Measurements from ENCODE around the gene EPHA3.

The EPHA3 gene

DNA sequence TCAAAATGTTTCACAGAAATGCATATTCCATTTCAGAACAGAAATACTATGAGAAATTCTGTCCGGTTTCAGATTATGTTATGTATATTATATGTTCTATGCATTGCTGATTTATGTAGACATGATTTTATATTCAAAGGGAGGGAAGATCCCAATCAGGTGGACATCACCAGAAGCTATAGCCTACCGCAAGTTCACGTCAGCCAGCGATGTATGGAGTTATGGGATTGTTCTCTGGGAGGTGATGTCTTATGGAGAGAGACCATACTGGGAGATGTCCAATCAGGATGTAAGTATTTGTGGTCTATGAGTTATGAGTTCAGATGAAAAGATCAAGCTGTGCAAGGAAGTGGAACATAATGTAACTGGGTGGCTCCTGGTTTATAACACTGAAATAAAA is 341.7 kb downstream of the EPHA3 start:
- DNase-seq (ENCODE audit: low read depth), result no peak

DNA sequence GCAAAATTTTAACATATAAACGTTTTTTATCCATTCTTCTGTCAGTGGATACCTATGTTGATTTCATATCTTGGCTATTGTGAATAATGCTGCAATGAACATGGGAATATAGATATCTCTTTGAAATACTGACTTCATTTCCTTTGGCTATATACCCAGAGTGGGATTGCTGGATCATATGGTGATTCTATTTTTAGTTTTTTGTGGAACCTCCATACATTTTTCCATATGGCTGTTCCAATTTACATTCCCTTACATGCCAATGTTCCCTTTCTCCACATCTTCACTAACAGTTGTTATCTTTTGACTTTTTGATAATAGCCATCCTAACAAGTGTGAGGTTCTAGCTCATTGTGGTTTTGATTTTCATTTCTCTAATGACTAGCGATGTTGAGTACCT is 344.6 kb downstream of the EPHA3 start:
- no peak for DNase-seq (ENCODE audit: low read depth)

DNA sequence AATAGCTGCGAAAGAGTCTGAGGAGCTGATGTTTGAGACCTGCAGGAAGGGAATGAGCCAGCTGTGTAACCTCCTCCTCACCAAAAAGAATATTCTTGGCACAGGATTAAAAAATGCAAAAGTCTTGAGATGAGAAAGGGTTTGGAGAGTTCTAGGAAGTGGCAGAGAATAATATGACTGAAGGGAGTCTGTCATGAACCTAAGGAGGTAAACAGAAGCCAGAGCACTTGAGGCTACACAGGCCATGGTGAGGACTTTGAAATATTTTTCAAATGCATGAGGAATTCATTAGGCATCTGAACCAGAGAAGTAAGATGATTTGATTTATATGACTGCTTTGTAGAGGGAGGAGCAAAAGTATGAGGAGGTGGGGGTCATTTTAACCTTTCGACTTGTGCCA is 347.8 kb downstream of the EPHA3 start:
- DNase-seq (ENCODE audit: low read depth), result no peak

DNA sequence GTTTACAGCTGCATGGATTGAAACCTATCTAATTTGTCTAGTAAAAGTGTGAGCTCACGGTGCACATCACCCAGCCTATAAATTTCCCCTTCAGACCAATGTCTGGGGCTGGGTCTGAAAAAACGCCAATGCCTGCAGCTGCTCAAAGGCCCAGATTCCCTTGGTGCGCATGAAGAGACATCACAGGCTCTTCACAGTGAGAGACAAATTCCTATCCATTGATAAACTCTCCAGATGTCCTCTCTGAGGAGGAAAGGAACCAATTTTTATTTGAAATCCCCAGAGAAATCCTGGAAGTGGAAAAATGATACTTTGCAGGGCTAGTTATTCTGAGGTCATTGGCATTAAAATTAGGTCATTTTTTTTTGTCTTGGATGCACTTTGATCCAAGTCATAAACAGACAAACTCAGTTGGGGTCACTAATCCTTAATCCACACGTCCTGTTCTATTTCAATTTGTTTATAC is 360.5 kb downstream of the EPHA3 start:
- DNase-seq (ENCODE audit: low read depth), result no peak

DNA sequence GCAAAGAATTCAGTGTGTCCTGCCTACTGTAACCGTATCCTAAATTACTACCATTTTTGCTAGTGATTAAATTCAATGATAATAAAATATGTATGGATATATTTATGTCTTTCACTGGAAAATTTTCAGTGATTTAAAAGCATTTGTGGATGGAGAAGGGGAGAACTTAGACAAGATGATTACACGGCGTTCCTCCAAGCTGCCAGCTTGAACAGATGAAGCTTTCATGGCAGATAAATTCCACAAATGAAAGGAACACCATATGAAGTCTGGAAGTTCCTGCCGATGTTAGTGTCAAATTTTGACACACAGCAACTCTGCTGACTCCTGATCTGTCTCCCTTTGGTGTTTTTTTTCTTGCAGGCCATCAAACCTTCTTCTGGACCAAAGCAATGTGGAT is 364.7 kb downstream of the EPHA3 start:
- no peak for DNase-seq (ENCODE audit: low read depth)

DNA sequence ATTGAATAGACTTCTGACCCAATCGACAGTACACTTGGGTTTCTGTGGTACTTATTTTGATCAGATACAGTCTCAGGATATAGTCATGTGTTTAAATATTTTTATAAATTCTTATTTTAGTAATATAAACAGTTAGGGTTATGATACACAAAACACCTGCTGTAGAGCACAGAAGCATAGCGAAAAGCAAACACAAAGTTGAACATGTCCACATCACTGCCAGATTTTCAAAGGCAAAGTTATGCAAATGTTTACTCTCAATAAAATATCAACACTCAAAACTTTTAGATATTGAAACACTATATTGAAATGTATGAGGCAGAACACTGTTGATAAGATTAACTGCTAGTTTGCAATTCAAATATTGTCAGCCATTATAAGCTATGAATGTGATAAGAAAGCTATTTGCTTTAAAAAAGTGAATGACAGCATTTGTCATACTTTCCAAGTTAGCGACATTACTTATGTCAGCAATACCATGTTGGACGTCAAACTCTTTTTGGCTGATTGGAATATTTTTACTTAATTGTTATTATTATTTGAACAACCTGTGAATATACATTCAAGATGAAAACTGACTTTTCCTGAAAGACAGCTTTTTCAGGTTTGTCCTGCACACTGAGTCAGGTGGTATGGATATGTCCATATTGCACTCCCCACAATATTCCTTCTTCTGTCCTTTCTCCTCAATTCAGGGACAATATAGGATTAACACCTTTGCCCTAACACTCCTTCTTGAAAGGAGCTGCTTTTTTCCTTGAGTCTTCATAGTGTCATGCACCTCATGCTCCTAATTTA is 367.1 kb downstream of the EPHA3 start:
- no peak for DNase-seq (ENCODE audit: low read depth)

DNA sequence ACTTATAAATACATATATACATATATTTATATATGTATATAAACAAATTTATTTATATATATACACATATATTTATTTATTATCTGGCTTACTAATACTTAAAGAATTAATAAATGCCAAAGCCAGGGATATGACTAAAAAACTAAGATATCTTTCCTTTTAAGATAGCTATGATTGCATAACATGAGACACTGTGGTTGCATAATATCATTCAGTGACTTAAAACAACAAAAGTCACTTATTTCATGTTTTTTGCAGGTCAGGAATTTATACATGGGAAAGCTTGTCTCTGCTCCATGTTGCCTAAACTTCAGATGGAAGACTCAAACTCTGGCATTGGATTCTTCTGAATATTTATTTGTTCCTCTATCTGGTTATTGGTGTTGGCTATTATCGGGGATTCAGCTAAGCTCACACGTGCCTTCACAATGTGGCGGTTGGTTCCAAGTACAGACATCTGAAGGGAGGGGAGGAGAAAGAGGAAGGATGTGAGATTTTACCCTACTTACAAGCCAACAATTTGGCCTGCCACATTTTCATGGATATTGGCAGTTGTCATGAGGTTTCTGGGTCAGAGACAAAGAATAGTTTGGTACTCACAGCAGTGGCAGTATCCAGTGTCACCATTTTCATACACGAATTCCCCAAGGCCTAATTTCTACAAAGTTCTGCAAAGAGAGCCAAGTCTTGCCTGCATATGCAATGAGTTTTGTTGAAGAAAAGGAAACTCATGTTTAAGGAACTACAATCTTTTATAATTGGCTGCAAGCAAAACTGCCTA is 381.6 kb downstream of the EPHA3 start:
- no peak for DNase-seq (ENCODE audit: low read depth)

DNA sequence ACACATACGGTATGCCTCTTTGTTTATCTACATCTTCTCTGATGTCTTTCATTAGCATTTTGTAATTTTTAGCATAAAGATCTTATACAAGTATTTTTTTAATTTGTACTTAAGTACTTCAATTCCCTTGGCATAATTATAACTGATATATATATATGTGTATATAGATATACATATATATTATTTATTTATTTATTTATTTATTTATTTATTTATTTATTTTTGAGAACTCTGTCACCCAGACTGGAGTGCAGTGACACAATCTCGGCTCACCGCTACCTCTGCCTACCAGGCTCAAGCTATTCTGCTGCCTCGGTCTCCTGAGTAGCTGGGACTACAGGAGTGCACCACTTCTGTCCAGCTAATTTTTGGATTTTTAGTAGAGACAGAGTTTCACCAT is 382.7 kb downstream of the EPHA3 start:
- no peak for DNase-seq (ENCODE audit: low read depth)

DNA sequence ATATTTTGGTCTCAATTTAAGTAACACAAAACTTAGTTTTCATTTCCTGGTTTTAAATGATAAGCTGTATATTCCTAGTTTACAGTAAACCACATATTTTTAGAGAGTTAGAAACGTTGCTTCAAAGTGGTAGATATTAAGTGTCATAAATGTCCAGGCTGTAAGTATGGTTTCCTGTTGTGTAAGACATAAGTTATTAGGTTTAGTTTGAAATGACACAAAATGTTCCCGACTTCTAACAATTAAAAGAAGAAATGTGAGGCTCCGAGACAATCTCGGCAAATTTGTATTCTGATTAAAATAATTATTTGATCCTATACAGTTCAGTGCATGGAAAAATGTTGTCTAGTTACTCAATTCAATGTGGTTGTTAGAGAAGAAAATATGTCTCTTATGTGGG is 387.3 kb downstream of the EPHA3 start:
- DNase-seq (ENCODE audit: low read depth), result no peak

DNA sequence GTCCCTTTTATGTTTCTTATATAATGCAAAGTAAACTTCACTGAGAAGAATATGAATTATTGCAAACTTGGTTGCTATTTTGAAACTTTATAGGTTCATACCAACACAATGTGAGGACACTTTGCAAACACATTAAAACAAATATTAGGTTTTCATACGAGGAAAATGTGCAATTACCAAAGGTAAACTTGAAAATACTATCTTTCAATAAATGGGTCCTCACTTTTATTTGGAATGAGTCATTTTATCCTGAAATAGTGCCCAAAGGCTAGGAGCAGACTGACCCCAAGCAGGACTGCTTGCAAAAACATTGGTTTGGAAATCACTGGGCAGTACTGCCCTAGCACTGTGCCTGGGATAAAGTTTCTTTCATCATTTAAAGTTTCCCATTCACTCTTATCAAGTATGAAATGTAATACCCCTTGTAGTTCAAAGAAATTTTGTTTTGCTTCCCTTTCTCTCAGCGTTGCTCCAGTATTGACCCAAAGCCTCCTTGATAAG is 396.5 kb downstream of the EPHA3 start:
- no peak for DNase-seq (ENCODE audit: low read depth)

DNA sequence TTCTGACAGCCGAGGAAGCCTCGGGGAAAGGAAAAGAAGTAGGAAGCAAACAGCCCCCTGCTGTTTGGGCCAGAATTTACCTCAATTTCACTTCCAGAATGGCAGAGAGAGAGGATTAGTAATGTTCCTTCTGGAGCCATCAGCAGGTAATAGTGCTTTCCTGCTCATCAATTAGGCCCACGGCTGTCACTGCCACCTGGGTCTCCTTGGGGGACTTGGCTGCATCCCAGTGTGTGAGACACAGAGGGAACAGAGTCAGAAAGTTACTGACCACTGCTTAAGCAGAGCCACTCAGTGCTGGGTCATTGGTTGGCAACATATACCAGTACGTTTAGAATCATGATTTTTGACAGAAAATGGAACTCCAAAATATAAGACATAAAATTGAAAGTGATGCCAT is 397.0 kb downstream of the EPHA3 start:
- DNase-seq (ENCODE audit: low read depth), result no peak

DNA sequence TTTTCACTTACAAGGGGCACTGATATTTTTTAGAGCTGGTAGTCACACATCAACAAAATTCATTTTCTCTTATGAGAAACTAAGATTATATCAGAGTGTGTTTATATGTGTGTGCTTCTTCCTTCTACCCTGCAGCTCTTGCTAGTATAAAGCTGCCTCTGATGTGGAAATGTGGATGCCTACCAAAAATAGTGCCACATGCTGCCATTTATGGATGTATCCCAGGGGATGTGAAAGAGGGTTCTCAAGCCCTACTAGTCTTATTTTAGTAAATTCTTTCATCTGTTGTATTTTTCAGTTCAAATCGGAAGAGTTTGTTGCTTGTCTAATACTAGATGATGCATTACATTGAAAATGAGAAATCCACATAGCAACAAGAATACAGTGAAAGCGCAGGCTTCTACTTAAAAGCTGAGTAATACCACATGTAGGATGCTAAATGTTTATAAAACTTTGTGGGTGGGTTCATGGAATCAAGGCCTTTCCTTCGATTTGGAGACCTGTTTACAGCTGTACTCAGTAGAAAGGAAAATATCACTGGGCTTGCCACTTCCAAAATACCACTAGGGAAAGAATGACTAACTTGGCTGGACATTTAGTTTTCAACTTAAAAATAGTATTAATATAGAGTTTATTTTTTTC is 399.2 kb downstream of the EPHA3 start:
- DNase-seq (ENCODE audit: low read depth), result no peak

DNA sequence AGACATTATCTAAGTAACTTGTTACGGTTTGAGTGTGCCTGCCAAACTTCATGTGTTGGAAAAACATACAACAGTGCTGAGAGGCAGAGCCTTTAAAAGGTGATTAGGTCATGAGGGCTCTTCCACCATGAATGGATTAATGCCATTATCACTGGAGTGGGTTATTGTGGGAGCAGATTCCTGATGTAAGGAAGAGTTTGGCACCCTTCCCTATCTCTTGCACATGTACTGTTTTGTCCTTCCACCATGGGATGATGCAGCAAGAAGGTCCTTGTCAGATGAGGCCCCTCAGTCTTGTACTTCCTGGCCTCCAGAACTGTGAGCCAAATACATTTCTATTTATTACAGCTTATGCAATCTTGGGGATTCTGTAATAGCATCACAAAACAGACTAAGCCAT is 413.9 kb downstream of the EPHA3 start:
- no peak for DNase-seq (ENCODE audit: low read depth)

DNA sequence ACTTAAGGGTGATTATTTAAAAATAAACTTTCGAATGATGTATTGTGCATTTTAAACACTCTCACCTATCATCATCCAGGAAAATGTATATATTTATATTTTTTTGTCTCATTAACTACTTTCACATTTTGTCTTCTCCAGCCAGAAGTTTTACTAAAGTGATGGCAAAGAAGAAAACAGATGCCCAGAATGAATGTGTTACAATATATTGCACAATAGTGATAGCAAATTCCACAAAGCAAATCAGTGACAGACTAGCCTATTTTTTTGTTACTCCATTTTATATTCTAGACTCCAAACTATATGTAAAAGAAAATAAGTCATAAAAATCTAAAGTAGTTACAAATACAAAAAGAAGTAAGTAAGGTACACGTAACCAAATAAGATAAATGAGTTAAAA is 414.7 kb downstream of the EPHA3 start:
- no peak for DNase-seq (ENCODE audit: low read depth)

DNA sequence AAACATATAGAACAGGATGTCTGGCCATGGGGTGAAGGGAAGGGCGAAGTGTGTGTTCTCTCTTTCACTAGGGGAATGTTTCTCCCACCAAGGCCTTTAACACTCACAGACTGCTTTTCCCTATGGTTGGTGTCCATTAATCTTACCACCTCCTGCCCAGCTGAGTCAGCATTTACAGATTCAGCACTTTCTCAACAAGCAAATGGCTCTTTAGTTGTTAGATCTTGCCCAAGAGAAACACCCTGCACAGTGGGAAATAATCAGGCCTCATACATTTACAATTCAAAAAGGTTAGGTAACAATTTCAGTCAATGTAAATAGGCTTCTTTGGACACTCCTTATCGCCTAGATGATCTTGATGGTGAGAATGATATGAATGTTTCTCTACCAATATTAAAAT is 418.2 kb downstream of the EPHA3 start:
- DNase-seq (ENCODE audit: low read depth), result no peak

DNA sequence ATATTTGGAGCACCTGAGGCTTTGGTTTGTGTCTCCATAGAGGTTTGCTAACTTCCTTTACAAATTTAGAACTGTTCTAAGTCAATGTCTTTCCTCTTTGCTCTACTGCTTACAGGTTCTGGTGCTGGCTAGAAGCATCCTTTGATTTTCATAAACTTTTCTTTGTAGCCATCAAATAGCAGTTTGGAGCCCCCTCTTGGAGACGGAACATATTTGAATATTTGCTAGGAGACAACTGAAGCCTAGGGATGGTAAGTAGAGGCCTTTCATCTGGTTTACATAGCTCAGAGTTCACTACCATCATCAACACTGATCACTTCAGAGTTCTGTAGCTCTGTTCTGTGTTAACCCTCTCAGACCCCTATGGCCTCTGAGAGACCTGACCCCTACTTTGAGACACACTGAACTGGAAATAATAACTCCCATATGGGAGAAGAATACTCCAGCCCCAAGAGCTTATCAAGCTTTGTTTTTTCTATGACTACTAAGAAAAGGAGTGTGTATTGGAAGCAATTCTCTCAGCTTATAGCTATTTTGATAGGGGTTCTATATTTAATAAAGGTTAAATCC is 420.4 kb downstream of the EPHA3 start:
- DNase-seq (ENCODE audit: low read depth), result no peak
